Neuronal stem cell (in vitro differentiated cells): ENCODE measurements around the gene BMP8B. TPM values are rescaled to one million over a fixed set of nuclear protein-coding genes. Genes with fewer than 3 reads are reported as not detected.

Experiments used
- DNase-seq: peaks from one replicate; pipeline ENCODE4 v3.0.0-alpha.2; 2013; ENCODE audit warnings: low spot score
- H2AFZ ChIP-seq: one replicate; pipeline ENCODE4 v1.6.1; 2013; ENCODE audit warnings: mild to moderate bottlenecking, low read length, inconsistent platforms
- H2AK5ac ChIP-seq: 2 replicates; pipeline ENCODE4 v1.6.1; 2013; ENCODE audit warnings: low read depth, mild to moderate bottlenecking, inconsistent platforms, low read length, moderate library complexity, mixed read lengths
- H2BK120ac ChIP-seq: 2 replicates; pipeline ENCODE4 v1.6.1; 2013; ENCODE audit warnings: low read depth, mild to moderate bottlenecking, inconsistent platforms, low read length, moderate library complexity, mixed read lengths
- H2BK12ac ChIP-seq: one replicate; pipeline ENCODE4 v1.6.1; 2013; ENCODE audit warnings: low read length, inconsistent platforms
- H2BK15ac ChIP-seq: 2 replicates; pipeline ENCODE4 v1.6.1; 2013; ENCODE audit warnings: mild to moderate bottlenecking, low read length, inconsistent platforms, mixed read lengths
- H2BK5ac ChIP-seq: one replicate; pipeline ENCODE4 v1.6.1; 2013; ENCODE audit warnings: inconsistent platforms, mild to moderate bottlenecking, low read length, moderate library complexity
- H3K14ac ChIP-seq: one replicate; pipeline ENCODE4 v1.6.1; 2013; ENCODE audit warnings: low read length, inconsistent platforms
- H3K18ac ChIP-seq: 2 replicates; pipeline ENCODE4 v1.6.1; 2013; ENCODE audit warnings: low read length, inconsistent platforms
- H3K23ac ChIP-seq: 2 replicates; pipeline ENCODE4 v1.6.1; 2013; ENCODE audit warnings: low read depth, mild to moderate bottlenecking, mixed read lengths, low read length, inconsistent platforms; ENCODE audit not compliant: poor library complexity
- H3K27ac ChIP-seq: replicated peaks from 3 replicates; pipeline ENCODE4 v1.5.1; 2013; ENCODE audit warnings: low read length, inconsistent platforms
- H3K27me3 ChIP-seq, 3 experiments: 2 replicates each; pipeline ENCODE4 v1.6.1; 2013; ENCODE audit warnings: low read length in 3 of 3, mild to moderate bottlenecking in 2 of 3, inconsistent platforms in 1 of 3, low read depth in 1 of 3, mixed read lengths in 1 of 3, moderate library complexity in 1 of 3; ENCODE audit not compliant: control insufficient read depth in 3 of 3, insufficient read depth in 3 of 3
- H3K36me3 ChIP-seq, 2 donors: replicated peaks in 1 of 2; 2 replicates each; pipeline ENCODE4 v1.6.1; 2013; ENCODE audit warnings: low read length in 2 of 2; ENCODE audit not compliant: control insufficient read depth in 2 of 2, insufficient read depth in 2 of 2
- H3K4ac ChIP-seq: 2 replicates; pipeline ENCODE4 v1.6.1; 2013; ENCODE audit warnings: inconsistent platforms, mild to moderate bottlenecking, low read length, moderate library complexity
- H3K4me1 ChIP-seq, 2 donors: 1 replicate in 1 of 2; 2 replicates in 1 of 2; pipeline ENCODE4 v1.6.1; 2013; ENCODE audit warnings: low read length in 2 of 2, low read depth in 1 of 2; ENCODE audit not compliant: control insufficient read depth in 2 of 2, insufficient read depth in 1 of 2
- H3K4me2 ChIP-seq: one replicate; pipeline ENCODE4 v1.6.1; 2013; ENCODE audit warnings: mild to moderate bottlenecking, low read length, inconsistent platforms; ENCODE audit not compliant: insufficient read depth, poor library complexity, severe bottlenecking
- H3K4me3 ChIP-seq, 2 donors: 2 replicates each; pipeline ENCODE4 v1.5.1; 2013; ENCODE audit warnings: low read length in 2 of 2, mild to moderate bottlenecking in 2 of 2, inconsistent platforms in 1 of 2, moderate library complexity in 1 of 2
- H3K79me1 ChIP-seq: one replicate; pipeline ENCODE4 v1.6.1; 2013; ENCODE audit warnings: low read depth, mild to moderate bottlenecking, inconsistent platforms, low read length, moderate library complexity
- H3K9ac ChIP-seq: one replicate; pipeline ENCODE4 v1.6.1; 2013; ENCODE audit warnings: mild to moderate bottlenecking, low read depth, low read length, inconsistent platforms; ENCODE audit not compliant: poor library complexity
- H3K9me3 ChIP-seq, 2 donors: replicated peaks in 1 of 2; 2 replicates each; pipeline versions ENCODE3 to v1.6.1; 2013; ENCODE audit warnings: low read length in 2 of 2, mild to moderate bottlenecking in 2 of 2, inconsistent platforms in 1 of 2, low read depth in 1 of 2, mixed read lengths in 1 of 2, moderate library complexity in 1 of 2; ENCODE audit not compliant: control insufficient read depth in 2 of 2, insufficient read depth in 1 of 2
- H4K8ac ChIP-seq: one replicate; pipeline ENCODE4 v1.6.1; 2013; ENCODE audit warnings: low read depth, mild to moderate bottlenecking, inconsistent platforms, low read length, moderate library complexity
- H4K91ac ChIP-seq: one replicate; pipeline ENCODE4 v1.6.1; 2013; ENCODE audit warnings: low read length, low read depth, mild to moderate bottlenecking, inconsistent platforms; ENCODE audit not compliant: poor library complexity
- WGBS, 2 donors: extraction: QIAGEN DNeasy Blood & Tissue Kit; methylation state at CpG; one replicate each; pipeline ENCODE4 v1.1.7; 2013; ENCODE audit warnings: missing lambda C conversion rate in 2 of 2, mixed read lengths in 1 of 2; ENCODE audit not compliant: insufficient read length in 2 of 2, insufficient replicate concordance in 1 of 2; ENCODE audit errors: extremely low coverage in 2 of 2; 5-methylcytosine and 5-hydroxymethylcytosine counted together
- small RNA-seq: library from polyadenylated mRNA; stranded (forward); fragments of <200 nt; extraction: miRNeasy Mini kit (QIAGEN cat#:217004); gene quantifications from one replicate; pipeline ENCODE3, GENCODE V24; 2013; ENCODE audit not compliant: insufficient read depth

Gene BMP8B

GRCh38 chr1:39711104-39711965 lies 77.3 kb downstream of the BMP8B start:
- Histone ChIP-seq H4K91ac (no peak overlapping the region), H2BK120ac (no peak overlapping the region), H3K27me3 (peaks cover 0 to 38% (median 12%) of the 10 kb centered on the region in 3 experiments), H3K4me2 (no peak overlapping the region), H3K79me1 (no peaks in the 10 kb centered on the region), H2AK5ac (no peak overlapping the region), H3K4me3 (no peak overlapping the region), H2BK12ac (no peak overlapping the region), H2AFZ (peak overlapping the region; percentile 54), H3K9ac (no peak overlapping the region), H3K36me3 (no peaks in the 10 kb centered on the region), H3K14ac (no peak overlapping the region), H3K18ac (peak overlapping the region; percentile 15), H4K8ac (no peak overlapping the region), H3K9me3 (no peaks in the 10 kb centered on the region), H2BK5ac (no peak overlapping the region), H3K4me1 (peaks cover 7 to 8% of the 10 kb centered on the region in 2 donors), H2BK15ac (no peak overlapping the region), H3K4ac (no peak overlapping the region), H3K27ac (no peak overlapping the region), H3K23ac (no peak overlapping the region)
- no CpG with 5 or more reads among the region's 12 CpGs for WGBS, 2 donors
- DNase-seq: no peak

GRCh38 chr1:39707506-39707905 lies 81.2 kb downstream of the BMP8B start:
- H3K4me2 ChIP-seq: no peak overlapping the region
- no peaks in the 10 kb centered on the region for H3K36me3 ChIP-seq
- H2BK12ac ChIP-seq: no peak overlapping the region
- no peak overlapping the region for H2AK5ac ChIP-seq
- no peak overlapping the region for H2BK120ac ChIP-seq
- no peak for DNase-seq
- H3K27me3 ChIP-seq: peaks cover 0 to 39% (median 7%) of the 10 kb centered on the region in 3 experiments
- no peak overlapping the region for H2BK15ac ChIP-seq
- no peak overlapping the region for H3K18ac ChIP-seq
- H4K8ac ChIP-seq: no peak overlapping the region
- H3K79me1 ChIP-seq: no peaks in the 10 kb centered on the region
- H3K9ac ChIP-seq: no peak overlapping the region
- no peak overlapping the region for H3K27ac ChIP-seq
- peaks cover 7 to 8% of the 10 kb centered on the region in 2 donors for H3K4me1 ChIP-seq
- H3K9me3 ChIP-seq: no peaks in the 10 kb centered on the region
- H4K91ac ChIP-seq: no peak overlapping the region
- no peak overlapping the region for H2AFZ ChIP-seq
- H3K4ac ChIP-seq: no peak overlapping the region
- no peak overlapping the region for H3K4me3 ChIP-seq
- no peak overlapping the region for H3K23ac ChIP-seq
- H3K14ac ChIP-seq: no peak overlapping the region
- no peak overlapping the region for H2BK5ac ChIP-seq
- whole genome bisulfite sequencing, 2 donors: no CpG with 5 or more reads among the region's 4 CpGs

Small RNA genes lying within 50 kb of the gene (small RNA-seq; reads per million reads assigned to genes)
- not detected for gene AL033527.1
- gene RNU7-121P: not detected
